Left lung (tissue), 10 donors: ENCODE results near the gene PLA2G2F. TPM values are rescaled to one million over a fixed set of nuclear protein-coding genes. Genes with fewer than 3 reads are reported as not detected.

Source experiments
- ATAC-seq: fragments of 200-7000 bp; cut with Tn5 transposase; one replicate; pipeline ENCODE4 v1.9.1; 2020; ENCODE audit warnings: moderate library complexity
- DNase-seq, 4 donors: peaks; one replicate each; pipeline ENCODE4 v3.0.0-alpha.2; 2013 to 2020
- H3K27ac ChIP-seq, 2 donors: fragments of 200-600 bp; sonication (generic) in 1 of 2; one replicate each; pipeline versions ENCODE4 v1.5.0 to v1.8.0; 2020 to 2021
- H3K27me3 ChIP-seq, 2 donors: fragments of 200-600 bp; sonication (generic) in 1 of 2; one replicate each; pipeline versions ENCODE4 v1.5.0 to v1.8.0; 2020 to 2021
- H3K36me3 ChIP-seq, 2 donors: fragments of 200-600 bp; sonication (generic) in 1 of 2; one replicate each; pipeline versions ENCODE4 v1.5.0 to v1.8.0; 2020 to 2021
- H3K4me1 ChIP-seq, 2 donors: fragments of 200-600 bp; one replicate each; pipeline ENCODE4 v1.8.0; 2021
- H3K4me3 ChIP-seq, 2 donors: fragments of 200-600 bp; sonication (generic) in 1 of 2; one replicate each; pipeline versions ENCODE4 v1.5.0 to v1.8.0; 2020 to 2021; ENCODE audit warnings: mild to moderate bottlenecking in 1 of 2
- H3K9me3 ChIP-seq, 2 donors: fragments of 200-600 bp; sonication (generic) in 1 of 2; one replicate each; pipeline versions ENCODE4 v1.5.0 to v1.8.0; 2020 to 2021
- CTCF ChIP-seq, 2 donors: fragments of 200-600 bp; sonication (generic) in 1 of 2; IDR thresholded peaks; one replicate each; pipeline versions ENCODE4 v1.5.0 to v1.8.0; 2021; ENCODE audit warnings: antibody characterized with exemption in 2 of 2
- intact Hi-C, 2 donors: fragments of 100-400 bp; cut with DNase I; formaldehyde crosslinking; loops; one replicate each; pipeline versions ENCODE4 v1.11.2 to v1.14.2; 2022
- polyA plus RNA-seq, 6 donors: library from polyadenylated mRNA; unstranded; fragments of 120-200 nt; gene quantifications; one replicate each; pipeline ENCODE4 v1.2.1, GENCODE V29; 2013; ENCODE audit not compliant: insufficient read length in 6 of 6
- total RNA-seq, 2 donors: library from RNA; stranded (reverse); fragmentation: NEBNext Ultra II Directional; extraction: Animal tissue kit (Norgen Biotek cat#: 25700); gene quantifications; one replicate each; pipeline ENCODE4 v1.2.1, GENCODE V29; 2021
- donor health status: DM: no; HTN: yes; CAD: no.
- donor health status: DM: no; HTN: no; CAD: no.

Gene PLA2G2F
- total and polyA plus RNA-seq, 8 donors: not detected

GRCh38 chr1:20197329-20197791, 58.2 kb downstream of the PLA2G2F start:
- no peak for ATAC-seq
- H3K4me3 ChIP-seq: no peak overlapping the region
- H3K4me1 ChIP-seq: peaks cover 0 to 7% of the 10 kb centered on the region in 2 donors
- intact Hi-C loops: no loop called here
- H3K27ac ChIP-seq: no peak overlapping the region
- peaks cover 0 to 9% of the 10 kb centered on the region in 2 donors for H3K27me3 ChIP-seq
- no peak for TF ChIP-seq CTCF (IDR thresholded peaks at IDR 0.05)
- H3K36me3 ChIP-seq: no peaks in the 10 kb centered on the region
- no peak for DNase-seq
- no peaks in the 10 kb centered on the region for H3K9me3 ChIP-seq

GRCh38 chr1:20198296-20198695, 59.2 kb downstream of the PLA2G2F start:
- Histone ChIP-seq H3K36me3 (no peaks in the 10 kb centered on the region), H3K4me3 (no peak overlapping the region), H3K4me1 (peaks cover 0 to 7% of the 10 kb centered on the region in 2 donors), H3K27me3 (peaks cover 0 to 9% of the 10 kb centered on the region in 2 donors), H3K9me3 (no peaks in the 10 kb centered on the region), H3K27ac (no peak overlapping the region)
- DNase-seq (no peak), ATAC-seq (no peak)
- intact Hi-C loops: no loop called here
- TF ChIP-seq CTCF (IDR thresholded peaks at IDR 0.05): no peak

- DNase-seq: no peak
- Histone ChIP-seq H3K27ac (no peak overlapping the region), H3K4me3 (no peak overlapping the region), H3K4me1 (peaks cover 0 to 7% of the 10 kb centered on the region in 2 donors), H3K36me3 (no peaks in the 10 kb centered on the region), H3K27me3 (peaks cover 0 to 9% of the 10 kb centered on the region in 2 donors), H3K9me3 (no peaks in the 10 kb centered on the region)
- no peak for ATAC-seq
- TF ChIP-seq CTCF (IDR thresholded peaks at IDR 0.05): no peak
- intact Hi-C loops: no loop called here
These were observed 59.8 kb downstream of the PLA2G2F start for GRCh38 chr1:20198918-20199317.

- no peak for DNase-seq
- Histone ChIP-seq H3K4me1 (peaks cover 0 to 7% of the 10 kb centered on the region in 2 donors), H3K27me3 (peaks cover 0 to 9% of the 10 kb centered on the region in 2 donors), H3K9me3 (no peaks in the 10 kb centered on the region), H3K27ac (no peak overlapping the region), H3K4me3 (no peak overlapping the region), H3K36me3 (no peaks in the 10 kb centered on the region)
- no peak for TF ChIP-seq CTCF (IDR thresholded peaks at IDR 0.05)
- intact Hi-C loops: no loop called here
- ATAC-seq: peak; percentile 29
These were observed 60.3 kb downstream of the PLA2G2F start for GRCh38 chr1:20199403-20199802.

- Histone ChIP-seq H3K4me1 (peaks cover 0 to 4% of the 10 kb centered on the region in 2 donors), H3K36me3 (no peaks in the 10 kb centered on the region), H3K4me3 (no peak overlapping the region), H3K9me3 (no peaks in the 10 kb centered on the region), H3K27ac (no peak overlapping the region), H3K27me3 (peaks cover 0 to 9% of the 10 kb centered on the region in 2 donors)
- DNase-seq: no peak
- intact Hi-C loops: no loop called here
- no peak for ATAC-seq
- no peak for TF ChIP-seq CTCF (IDR thresholded peaks at IDR 0.05)
These were observed 60.7 kb downstream of the PLA2G2F start for GRCh38 chr1:20199840-20200239.

Other genes with a start within 250 kb of the PLA2G2F start
- gene PLA2G2E, start 215.7 kb upstream of the PLA2G2F start, total RNA-seq: not detected
- not detected for gene PLA2G2E, start 215.7 kb upstream of the PLA2G2F start, polyA plus RNA-seq
- gene PLA2G2A, start 159.7 kb upstream of the PLA2G2F start, total RNA-seq: 10 to 100 TPM; 41.5 to 65.7 TPM
- 1 to 10 TPM in 3 of 6 donors, under 1 TPM in 3; 0.73 to 2.0 (median 1.2) TPM for gene PLA2G2A, start 159.7 kb upstream of the PLA2G2F start, polyA plus RNA-seq
- 1 to 10 TPM; 4.9 to 5.5 TPM for gene PLA2G5, start 69.1 kb upstream of the PLA2G2F start, total RNA-seq
- 1 to 10 TPM in 1 of 6 donors, under 1 TPM in 5; 0.41 to 1.1 (median 0.78) TPM for gene PLA2G5, start 69.1 kb upstream of the PLA2G2F start, polyA plus RNA-seq
- not detected for gene PLA2G2D, start 19.8 kb upstream of the PLA2G2F start, total RNA-seq
- gene PLA2G2D, start 19.8 kb upstream of the PLA2G2F start, polyA plus RNA-seq: under 1 TPM in 5 of 6 donors, not detected in 1; 0.07 to 0.15 (median 0.09) TPM
- 1 to 10 TPM; 1.8 to 4.7 TPM for gene UBXN10, start 46.8 kb downstream of the PLA2G2F start, total RNA-seq
- 1 to 10 TPM; 1.9 to 6.4 (median 4.6) TPM for gene UBXN10, start 46.8 kb downstream of the PLA2G2F start, polyA plus RNA-seq
- gene PLA2G2C, start 47.2 kb downstream of the PLA2G2F start, total RNA-seq: not detected
- under 1 TPM in 5 of 6 donors, not detected in 1; 0.06 to 0.16 (median 0.11) TPM for gene PLA2G2C, start 47.2 kb downstream of the PLA2G2F start, polyA plus RNA-seq
- under 1 TPM; 0.15 to 0.29 TPM for gene VWA5B1, start 151.6 kb downstream of the PLA2G2F start, total RNA-seq
- 1 to 10 TPM in 1 of 6 donors, under 1 TPM in 5; 0.66 to 1.2 (median 0.79) TPM for gene VWA5B1, start 151.6 kb downstream of the PLA2G2F start, polyA plus RNA-seq